Fibroblast of lung (primary cell): ENCODE data around the gene DDHD1. TPM values are rescaled to one million over a fixed set of nuclear protein-coding genes. Genes with fewer than 3 reads are reported as not detected.

Source experiments
- DNase-seq, 2 donors: peaks; one replicate each; pipeline versions ENCODE4 v3.0.0 to v3.0.0-alpha.2; 2010; ENCODE audit warnings: low read depth in 2 of 2
- H2AFZ ChIP-seq: 2 replicates; pipeline ENCODE4 v1.5.1; 2012; ENCODE audit warnings: low read length, control low read depth, inconsistent platforms
- H3K27ac ChIP-seq: 2 replicates; pipeline ENCODE4 v1.5.1; 2011; ENCODE audit warnings: low read length, control low read depth; ENCODE audit not compliant: insufficient read depth
- H3K27me3 ChIP-seq: 2 replicates; pipeline ENCODE4 v1.5.1; 2011; ENCODE audit warnings: mild to moderate bottlenecking, low read length; ENCODE audit not compliant: control insufficient read depth, insufficient read depth
- H3K36me3 ChIP-seq: 2 replicates; pipeline ENCODE4 v1.5.1; 2011; ENCODE audit warnings: low read length; ENCODE audit not compliant: control insufficient read depth, insufficient read depth
- H3K4me1 ChIP-seq: 2 replicates; pipeline ENCODE4 v1.5.1; 2011; ENCODE audit warnings: low read length; ENCODE audit not compliant: control insufficient read depth, insufficient read depth; ENCODE audit errors: extremely low read depth
- H3K4me2 ChIP-seq: 2 replicates; pipeline ENCODE4 v1.5.1; 2011; ENCODE audit warnings: low read length, control low read depth; ENCODE audit not compliant: insufficient read depth; ENCODE audit errors: extremely low read depth
- H3K4me3 ChIP-seq, 4 experiments: fragments of 200-600 bp in 1 of 4; sonication (generic) in 1 of 4; replicated peaks in 1 of 4; 2 replicates each; pipeline ENCODE4 v1.5.1; 2011 to 2016; ENCODE audit warnings: low read length in 4 of 4, low read depth in 3 of 4, mild to moderate bottlenecking in 3 of 4, control low read depth in 2 of 4, inconsistent platforms in 1 of 4, mixed read lengths in 1 of 4; ENCODE audit not compliant: insufficient read depth in 1 of 4; ENCODE audit errors: control extremely low read depth in 1 of 4
- H3K79me2 ChIP-seq: 2 replicates; pipeline ENCODE4 v1.5.1; 2012; ENCODE audit warnings: mild to moderate bottlenecking, low read length, inconsistent platforms; ENCODE audit not compliant: control insufficient read depth, insufficient read depth
- H3K9ac ChIP-seq: 2 replicates; pipeline ENCODE4 v1.5.1; 2011; ENCODE audit warnings: mild to moderate bottlenecking, low read length, control low read depth; ENCODE audit not compliant: insufficient read depth
- H3K9me3 ChIP-seq: 2 replicates; pipeline ENCODE4 v1.5.1; 2012; ENCODE audit warnings: low read depth, low read length; ENCODE audit not compliant: control insufficient read depth, insufficient read depth
- H4K20me1 ChIP-seq: 2 replicates; pipeline ENCODE4 v1.5.1; 2011; ENCODE audit warnings: low read length; ENCODE audit not compliant: control insufficient read depth, insufficient read depth; ENCODE audit errors: extremely low read depth
- CTCF ChIP-seq, 2 donors: IDR thresholded peaks in 1 of 2; conservative IDR thresholded peaks in 1 of 2; 1 replicate in 1 of 2; 2 replicates in 1 of 2; pipeline ENCODE4 v1.5.1; 2011 to 2012; ENCODE audit warnings: low read length in 2 of 2, control low read depth in 1 of 2, inconsistent platforms in 1 of 2, low read depth in 1 of 2, mild to moderate bottlenecking in 1 of 2
- EZH2 ChIP-seq: IDR thresholded peaks from 2 replicates; pipeline ENCODE4 v1.5.1; 2012; ENCODE audit warnings: low read length, control low read depth, mild to moderate bottlenecking; ENCODE audit errors: missing control alignments
- polyA plus RNA-seq, 2 donors: library from polyadenylated mRNA; depleted of rRNA in 1 of 2; stranded (reverse) in 1 of 2; unstranded in 1 of 2; fragments of >200 nt; gene quantifications; 2 replicates each; pipeline ENCODE4 v1.2.1, GENCODE V29; 2011 to 2012; ENCODE audit warnings: missing spikeins in 1 of 2
- total RNA-seq: library from RNA; depleted of rRNA; stranded (reverse); fragments of >200 nt; gene quantifications from 2 replicates; pipeline ENCODE4 v1.2.1, GENCODE V29; 2014

The DDHD1 gene
- total and polyA plus RNA-seq, 2 donors (not counting 1 experiment from before 2014, with no cell fraction given) = 13.6 to 30.6 TPM

- H3K9me3 ChIP-seq = no peaks in the 10 kb centered on the region
- no peak for DNase-seq
- no peak overlapping the region for H3K9ac ChIP-seq
- TF ChIP-seq CTCF (conservative IDR thresholded peaks at IDR 0.05 in 1 of 2, IDR thresholded peaks at IDR 0.05 in 1 of 2; ENCODE audit: low read depth in 1 of 2, low read length in 2 of 2) = no peak
- no peak for TF ChIP-seq EZH2
- no peak overlapping the region for H3K4me2 ChIP-seq
- no peaks in the 10 kb centered on the region for H4K20me1 ChIP-seq
- no peak overlapping the region for H2AFZ ChIP-seq
- H3K79me2 ChIP-seq = no peaks in the 10 kb centered on the region
- H3K27ac ChIP-seq = no peak overlapping the region
- peaks cover 3% of the 10 kb centered on the region for H3K4me1 ChIP-seq
- no peaks in the 10 kb centered on the region for H3K36me3 ChIP-seq
- H3K27me3 ChIP-seq = no peaks in the 10 kb centered on the region
- H3K4me3 ChIP-seq = no peak overlapping the region
These were observed 149.3 kb downstream of the DDHD1 start for GRCh38 chr14:53003776-53004175.

GRCh38 chr14:53002576-53002975 lies 150.5 kb downstream of the DDHD1 start:
- Histone ChIP-seq H3K9ac (no peak overlapping the region), H3K4me2 (no peak overlapping the region), H2AFZ (no peak overlapping the region), H3K4me3 (no peak overlapping the region), H4K20me1 (no peaks in the 10 kb centered on the region), H3K27me3 (no peaks in the 10 kb centered on the region), H3K9me3 (no peaks in the 10 kb centered on the region), H3K79me2 (no peaks in the 10 kb centered on the region), H3K4me1 (peaks cover 10% of the 10 kb centered on the region), H3K36me3 (no peaks in the 10 kb centered on the region), H3K27ac (no peak overlapping the region)
- no peak for DNase-seq
- TF ChIP-seq EZH2 (no peak), CTCF (conservative IDR thresholded peaks at IDR 0.05 in 1 of 2, IDR thresholded peaks at IDR 0.05 in 1 of 2; ENCODE audit: low read depth in 1 of 2, low read length in 2 of 2) (no peak)

GRCh38 chr14:53001787-53002378 lies 151.2 kb downstream of the DDHD1 start:
- TF ChIP-seq EZH2 (no peak), CTCF (conservative IDR thresholded peaks at IDR 0.05 in 1 of 2, IDR thresholded peaks at IDR 0.05 in 1 of 2; ENCODE audit: low read depth in 1 of 2, low read length in 2 of 2) (no peak)
- no peaks in the 10 kb centered on the region for H3K79me2 ChIP-seq
- DNase-seq = no peak

More at GRCh38 chr14:53001787-53002378, 151.2 kb downstream of the DDHD1 start:
- Histone ChIP-seq H3K27me3 (no peaks in the 10 kb centered on the region), H3K9me3 (no peaks in the 10 kb centered on the region), H3K4me3 (no peak overlapping the region), H3K4me1 (peaks cover 10% of the 10 kb centered on the region), H3K9ac (no peak overlapping the region), H4K20me1 (no peaks in the 10 kb centered on the region), H3K4me2 (no peak overlapping the region), H2AFZ (peak overlapping the region; percentile 56), H3K27ac (no peak overlapping the region), H3K36me3 (no peaks in the 10 kb centered on the region)
